CD4-positive, alpha-beta memory T cell (primary cell): ENCODE measurements around the gene SAP30L. TPM values are rescaled to one million over a fixed set of nuclear protein-coding genes. Genes with fewer than 3 reads are reported as not detected.

Experiments used
- CTCF ChIA-PET: fragments of 350-600 bp; sonication (Branson Sonifier 250); formaldehyde crosslinking; loops from one replicate; lab custom pipeline; 2021; ENCODE audit warnings: inconsistent platforms; ENCODE audit not compliant: partially characterized antibody; lab: Charles Lee
- POLR2A ChIA-PET: fragments of 350-600 bp; sonication (Branson Sonifier 250); formaldehyde crosslinking; loops from one replicate; lab custom pipeline; 2021; ENCODE audit not compliant: partially characterized antibody; lab: Charles Lee
- DNase-seq, 5 donors: peaks; one replicate each; pipeline versions ENCODE4 v3.0.0 to v3.0.0-alpha.2; 2020 to 2022; ENCODE audit warnings: mixed read lengths in 1 of 5
- H3K27ac ChIP-seq: one replicate; pipeline ENCODE4 v1.7.0; 2013; ENCODE audit warnings: low read depth, low read length
- H3K27me3 ChIP-seq: 2 replicates; pipeline ENCODE4 v1.7.0; 2013; ENCODE audit warnings: mild to moderate bottlenecking, low read length, moderate library complexity; ENCODE audit not compliant: insufficient read depth
- H3K36me3 ChIP-seq: 2 replicates; pipeline ENCODE4 v1.7.0; 2013; ENCODE audit warnings: mild to moderate bottlenecking, low read length, moderate library complexity; ENCODE audit not compliant: insufficient read depth
- H3K4me1 ChIP-seq: 2 replicates; pipeline ENCODE4 v1.7.0; 2013; ENCODE audit warnings: mild to moderate bottlenecking, low read length, moderate library complexity; ENCODE audit not compliant: insufficient read depth
- H3K4me3 ChIP-seq, 2 donors: one replicate each; pipeline ENCODE4 v1.7.0; 2013; ENCODE audit warnings: low read length in 2 of 2, mild to moderate bottlenecking in 1 of 2
- H3K9me3 ChIP-seq, 2 donors: one replicate each; pipeline ENCODE4 v1.7.0; 2013; ENCODE audit warnings: low read length in 2 of 2, control low read depth in 1 of 2; ENCODE audit not compliant: control insufficient read depth in 1 of 2
- H3K27ac Mint-ChIP-seq, 7 donors: one replicate each; pipeline ENCODE4 v1.8.0; 2020 to 2021; ENCODE audit warnings: mixed read lengths in 7 of 7, mild to moderate bottlenecking in 6 of 7, inconsistent platforms in 3 of 7, moderate library complexity in 3 of 7
- H3K27me3 Mint-ChIP-seq, 2 donors: one replicate each; pipeline ENCODE4 v1.8.0; 2020 to 2021; ENCODE audit warnings: mixed read lengths in 2 of 2
- H3K36me3 Mint-ChIP-seq, 2 donors: one replicate each; pipeline ENCODE4 v1.8.0; 2020 to 2021; ENCODE audit warnings: mixed read lengths in 2 of 2, inconsistent platforms in 1 of 2, mild to moderate bottlenecking in 1 of 2
- H3K4me1 Mint-ChIP-seq, 4 donors: one replicate each; pipeline ENCODE4 v1.8.0; 2020 to 2021; ENCODE audit warnings: mixed read lengths in 4 of 4, mild to moderate bottlenecking in 1 of 4
- H3K4me3 Mint-ChIP-seq, 8 donors: one replicate each; pipeline ENCODE4 v1.8.0; 2020 to 2021; ENCODE audit warnings: mixed read lengths in 8 of 8, mild to moderate bottlenecking in 7 of 8, moderate library complexity in 6 of 8, inconsistent platforms in 3 of 8
- H3K9me3 Mint-ChIP-seq, 8 donors: one replicate each; pipeline ENCODE4 v1.8.0; 2020 to 2021; ENCODE audit warnings: mixed read lengths in 8 of 8, mild to moderate bottlenecking in 5 of 8, inconsistent platforms in 3 of 8, moderate library complexity in 1 of 8
- intact Hi-C: fragments of 100-400 bp; cut with micrococcal nuclease; formaldehyde crosslinking; loops from one replicate; pipeline ENCODE4 v1.15.1; 2023
- polyA plus RNA-seq, 2 donors: library from polyadenylated mRNA; unstranded; fragments of 300-500 nt; fragmentation: Illumina TruSeq; gene quantifications; one replicate each; pipeline ENCODE4 v1.2.3, GENCODE V29; 2021
- total RNA-seq, 2 experiments: library from RNA; stranded (reverse); gene quantifications; one replicate each; pipeline ENCODE4 v1.2.3, GENCODE V29; 2021

SAP30L gene
- total and polyA plus RNA-seq, 4 experiments from 2014 or later: 19.4 to 47.5 (median 40.8) TPM

DNA sequence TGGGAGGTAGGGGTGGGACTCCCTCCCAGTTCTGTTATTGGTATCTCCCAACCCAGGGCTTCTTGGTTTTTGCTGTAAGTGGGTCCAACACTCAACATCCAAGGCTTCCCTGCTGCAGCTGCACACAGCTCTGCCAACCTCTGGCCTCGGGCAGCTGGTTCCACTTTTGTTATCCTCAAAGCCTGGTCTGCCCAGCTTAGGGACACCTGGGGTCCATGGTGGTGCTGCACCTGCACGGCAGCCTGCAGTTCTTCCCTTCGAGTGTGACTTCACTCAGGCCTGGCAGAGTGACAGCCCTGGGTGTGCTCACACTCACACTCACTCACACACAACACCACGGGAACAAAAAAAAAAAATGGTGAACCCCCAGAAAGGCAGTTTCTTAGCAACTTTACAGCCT is 15.3 kb upstream of the SAP30L start:
- peaks cover 0 to 2% (median 0%) of the 10 kb centered on the region in 8 donors for H3K9me3 Mint-ChIP-seq
- no peaks in the 10 kb centered on the region for H3K4me1 ChIP-seq
- no peak for DNase-seq
- H3K27ac ChIP-seq: no peak overlapping the region
- peak overlapping the region in 1 of 7 donors; percentile 30 for H3K27ac Mint-ChIP-seq
- ChIA-PET POLR2A (no interaction called here), CTCF (interaction anchor here (1.2 to 2.4 kb wide), 3 partner anchors 9 to 36 kb away, joined by 3 to 11 read pairs (median 5); no protein-coding TSS in a partner anchor)
- no peak overlapping the region for H3K4me3 ChIP-seq
- no peaks in the 10 kb centered on the region for H3K27me3 Mint-ChIP-seq
- intact Hi-C loops: no loop called here
- no peaks in the 10 kb centered on the region for H3K36me3 ChIP-seq
- no peak overlapping the region for H3K4me3 Mint-ChIP-seq
- peaks cover 25 to 27% of the 10 kb centered on the region in 2 donors for H3K36me3 Mint-ChIP-seq
- peaks cover 2 to 8% (median 5%) of the 10 kb centered on the region in 4 donors for H3K4me1 Mint-ChIP-seq
- H3K9me3 ChIP-seq: no peaks in the 10 kb centered on the region
- H3K27me3 ChIP-seq: no peaks in the 10 kb centered on the region

DNA sequence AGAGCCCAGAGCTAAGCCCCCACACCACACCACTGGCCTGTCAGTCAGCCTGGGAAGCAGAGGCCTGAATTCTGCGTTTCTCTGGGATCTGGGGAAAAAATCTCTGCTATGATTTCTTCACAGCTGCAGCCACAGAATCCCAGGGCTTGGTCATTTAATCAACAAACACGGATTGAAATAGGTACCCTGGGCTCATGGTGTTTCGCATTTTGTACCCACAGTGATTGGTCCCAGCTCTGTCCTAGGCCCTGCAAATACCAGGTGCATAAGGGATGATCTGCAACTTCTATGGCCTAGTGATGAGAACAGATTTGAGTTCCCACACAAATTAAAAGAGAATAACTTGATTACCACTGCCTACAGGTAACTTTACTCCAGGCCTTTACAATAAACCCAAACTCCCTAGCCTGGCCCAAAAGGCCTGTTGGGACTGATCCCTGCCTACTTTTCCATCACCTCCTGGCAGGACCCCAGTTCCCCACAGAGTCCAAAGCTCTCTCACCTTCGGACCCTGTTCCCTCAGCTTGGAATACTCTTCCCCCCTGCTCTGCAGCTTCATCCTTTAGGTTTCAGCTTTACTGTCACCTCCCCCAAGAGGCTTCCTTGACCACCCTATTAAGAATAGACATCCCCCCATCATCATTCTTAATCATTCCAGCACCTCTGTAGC is 14.7 kb upstream of the SAP30L start:
- peak overlapping the region in 3 of 7 donors; percentile 5 to 54 (median 30) for H3K27ac Mint-ChIP-seq
- H3K9me3 ChIP-seq: no peaks in the 10 kb centered on the region
- CTCF ChIA-PET: interaction anchor here (1.7 to 2.4 kb wide), 2 partner anchors 10 to 35 kb away, joined by 5 to 11 read pairs; no protein-coding TSS in a partner anchor
- no peak overlapping the region for H3K27ac ChIP-seq
- peaks cover 0 to 2% (median 0%) of the 10 kb centered on the region in 8 donors for H3K9me3 Mint-ChIP-seq
- peaks cover 29 to 32% of the 10 kb centered on the region in 2 donors for H3K36me3 Mint-ChIP-seq
- intact Hi-C loops: no loop called here
- H3K36me3 ChIP-seq: peaks cover 5% of the 10 kb centered on the region
- no peaks in the 10 kb centered on the region for H3K27me3 ChIP-seq
- H3K27me3 Mint-ChIP-seq: no peaks in the 10 kb centered on the region
- H3K4me3 Mint-ChIP-seq: no peak overlapping the region
- peaks cover 2 to 8% (median 5%) of the 10 kb centered on the region in 4 donors for H3K4me1 Mint-ChIP-seq
- DNase-seq: no peak
- no peak overlapping the region for H3K4me3 ChIP-seq
- POLR2A ChIA-PET: no interaction called here
- H3K4me1 ChIP-seq: no peaks in the 10 kb centered on the region

DNA sequence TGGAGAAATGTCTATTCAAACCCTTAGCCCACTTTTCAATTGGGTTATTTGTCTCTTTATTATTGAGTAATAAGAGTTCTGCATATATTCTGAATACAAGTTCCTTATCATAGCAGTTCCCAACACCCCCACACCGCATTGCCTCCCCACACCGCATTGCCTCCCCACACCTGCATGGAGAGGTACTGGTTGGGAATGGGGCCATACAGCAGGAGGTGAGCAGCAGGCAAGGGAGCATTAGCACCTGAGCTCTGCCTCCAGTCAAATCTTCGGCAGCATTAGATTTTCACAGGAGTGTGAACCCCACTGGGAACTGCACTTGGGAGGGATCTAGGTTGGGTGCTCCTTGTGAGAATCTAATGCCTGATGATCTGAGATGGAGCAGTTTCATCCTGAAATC is 10.6 kb upstream of the SAP30L start:
- Histone ChIP-seq H3K9me3 (no peaks in the 10 kb centered on the region), H3K4me3 (no peak overlapping the region), H3K27ac (no peak overlapping the region), H3K36me3 (peaks cover 24% of the 10 kb centered on the region), H3K27me3 (no peaks in the 10 kb centered on the region), H3K4me1 (no peaks in the 10 kb centered on the region)
- CTCF ChIA-PET: no interaction called here
- Mint-ChIP-seq H3K4me3 (no peak overlapping the region), H3K27me3 (no peaks in the 10 kb centered on the region), H3K27ac (no peak overlapping the region), H3K4me1 (peaks cover 0 to 4% (median 0%) of the 10 kb centered on the region in 4 donors), H3K36me3 (peaks cover 51 to 59% of the 10 kb centered on the region in 2 donors), H3K9me3 (no peaks in the 10 kb centered on the region)
- intact Hi-C loops: no loop called here
- DNase-seq: no peak
- POLR2A ChIA-PET: no interaction called here

DNA sequence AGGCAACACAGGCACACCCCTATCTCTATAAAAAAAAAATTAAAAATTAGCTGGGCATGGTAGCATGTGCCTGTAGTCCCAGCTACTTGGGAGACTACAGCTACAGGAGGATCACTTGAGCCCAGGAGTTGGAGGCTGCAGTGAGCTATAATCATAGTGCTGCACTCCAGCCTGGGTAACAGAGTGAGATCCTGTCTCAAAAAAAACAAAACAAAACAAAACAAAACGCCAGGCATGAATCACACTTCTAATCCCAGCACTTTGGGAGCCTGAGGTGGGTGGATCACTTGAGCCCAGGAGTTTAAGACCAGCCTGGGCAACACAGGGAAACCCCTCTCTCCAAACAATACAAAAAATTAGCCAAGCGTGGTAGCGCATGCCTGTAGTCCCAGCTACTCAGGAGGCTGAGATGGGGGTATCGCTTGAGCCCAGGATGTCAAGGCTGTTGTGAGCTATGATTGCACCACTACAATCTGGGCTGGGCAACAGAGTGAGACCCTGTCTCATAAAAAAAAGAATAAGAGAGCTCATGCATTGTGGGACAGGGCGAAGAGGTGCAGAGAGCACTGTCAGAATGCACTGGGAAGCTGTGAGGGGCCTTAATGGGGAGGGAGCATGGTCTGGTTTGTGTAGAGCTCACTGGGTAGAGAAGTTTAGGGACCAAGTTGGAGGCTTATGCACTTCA is 8.4 kb upstream of the SAP30L start:
- Histone ChIP-seq H3K27me3 (no peaks in the 10 kb centered on the region), H3K36me3 (peaks cover 29% of the 10 kb centered on the region), H3K4me1 (no peaks in the 10 kb centered on the region), H3K9me3 (no peaks in the 10 kb centered on the region), H3K4me3 (no peak overlapping the region), H3K27ac (no peak overlapping the region)
- Mint-ChIP-seq H3K4me3 (no peak overlapping the region), H3K4me1 (peaks cover 3 to 14% (median 10%) of the 10 kb centered on the region in 4 donors), H3K36me3 (peaks cover 70 to 71% of the 10 kb centered on the region in 2 donors), H3K27me3 (no peaks in the 10 kb centered on the region), H3K9me3 (no peaks in the 10 kb centered on the region), H3K27ac (peak overlapping the region in 3 of 7 donors; percentile 2 to 36 (median 11))
- ChIA-PET CTCF (interaction anchor here (0.8 to 1.9 kb wide), 3 partner anchors 15 to 463 kb away, joined by 3 to 8 read pairs (median 3); no protein-coding TSS in a partner anchor), POLR2A (no interaction called here)
- no peak for DNase-seq
- intact Hi-C loops: no loop called here

DNA sequence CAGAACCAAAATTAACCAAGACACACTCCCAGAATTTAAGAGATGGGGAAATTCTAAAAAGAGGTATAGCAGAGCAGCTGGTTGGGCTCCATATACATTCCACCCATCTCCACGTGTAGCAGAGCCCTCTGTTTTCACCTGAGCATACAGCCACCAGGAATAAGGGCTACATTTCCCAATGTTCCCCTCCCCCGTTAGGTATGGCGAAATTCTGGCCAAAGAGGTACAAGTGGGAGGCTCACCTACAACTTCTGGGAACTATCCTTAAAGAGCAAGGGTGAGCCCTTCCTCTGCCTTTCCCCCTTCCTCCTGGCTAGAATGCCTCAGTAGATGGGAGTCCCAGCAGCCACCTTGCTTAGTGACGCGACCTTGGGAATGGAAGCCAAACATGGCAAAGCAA is 5.3 kb upstream of the SAP30L start:
- Histone ChIP-seq H3K36me3 (peaks cover 32% of the 10 kb centered on the region), H3K27me3 (no peaks in the 10 kb centered on the region), H3K4me1 (peaks cover 14% of the 10 kb centered on the region), H3K4me3 (no peak overlapping the region), H3K27ac (no peak overlapping the region), H3K9me3 (no peaks in the 10 kb centered on the region)
- Mint-ChIP-seq H3K9me3 (no peaks in the 10 kb centered on the region), H3K4me3 (peak overlapping the region in 1 of 8 donors; percentile 31), H3K27ac (peak overlapping the region in 1 of 7 donors; percentile 47), H3K4me1 (peaks cover 11 to 32% (median 21%) of the 10 kb centered on the region in 4 donors), H3K27me3 (no peaks in the 10 kb centered on the region), H3K36me3 (peaks cover 61 to 65% of the 10 kb centered on the region in 2 donors)
- DNase-seq: no peak
- CTCF ChIA-PET: interaction anchor here (1.1 kb wide), 1 partner anchor 28 kb away, joined by 3 read pairs; no protein-coding TSS in a partner anchor
- POLR2A ChIA-PET: no interaction called here
- intact Hi-C loops: no loop called here

DNA sequence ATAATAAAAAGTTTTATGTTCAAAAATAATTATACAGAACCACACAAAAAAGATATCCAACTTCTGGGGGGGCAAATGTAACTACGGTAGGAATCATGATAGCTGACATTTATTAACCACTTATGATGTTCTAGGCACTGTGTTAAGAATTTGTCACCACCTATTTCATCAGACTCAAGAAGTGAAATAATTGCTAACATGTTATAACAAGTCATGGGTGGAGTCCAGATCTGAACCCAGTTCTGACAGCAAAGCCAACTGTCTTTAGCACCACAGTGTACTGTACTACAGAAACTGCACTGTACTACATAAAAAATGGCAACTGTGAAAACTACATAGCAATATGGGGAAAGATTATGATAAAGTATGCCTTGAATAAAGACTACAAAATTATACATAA is 3.0 kb upstream of the SAP30L start:
- POLR2A ChIA-PET: no interaction called here
- peak overlapping the region in 1 of 8 donors; percentile 41 for H3K4me3 Mint-ChIP-seq
- H3K27ac Mint-ChIP-seq: peak overlapping the region in 1 of 7 donors; percentile 62
- no peaks in the 10 kb centered on the region for H3K27me3 Mint-ChIP-seq
- no peak overlapping the region for H3K27ac ChIP-seq
- no peaks in the 10 kb centered on the region for H3K9me3 ChIP-seq
- H3K27me3 ChIP-seq: no peaks in the 10 kb centered on the region
- peaks cover 22% of the 10 kb centered on the region for H3K36me3 ChIP-seq
- peaks cover 46 to 60% of the 10 kb centered on the region in 2 donors for H3K36me3 Mint-ChIP-seq
- H3K4me1 Mint-ChIP-seq: peaks cover 19 to 48% (median 30%) of the 10 kb centered on the region in 4 donors
- intact Hi-C loops: no loop called here
- no peaks in the 10 kb centered on the region for H3K9me3 Mint-ChIP-seq
- H3K4me3 ChIP-seq: no peak overlapping the region
- CTCF ChIA-PET: no interaction called here
- DNase-seq: no peak
- peaks cover 24% of the 10 kb centered on the region for H3K4me1 ChIP-seq
